ENCODE measurements around the gene UVRAG.
"Not testable (repeated sequence)": the region's sequence is repeated elsewhere in the genome, so short reads cannot be mapped to it uniquely, and the experiment has no call there.

Gene UVRAG

DNA sequence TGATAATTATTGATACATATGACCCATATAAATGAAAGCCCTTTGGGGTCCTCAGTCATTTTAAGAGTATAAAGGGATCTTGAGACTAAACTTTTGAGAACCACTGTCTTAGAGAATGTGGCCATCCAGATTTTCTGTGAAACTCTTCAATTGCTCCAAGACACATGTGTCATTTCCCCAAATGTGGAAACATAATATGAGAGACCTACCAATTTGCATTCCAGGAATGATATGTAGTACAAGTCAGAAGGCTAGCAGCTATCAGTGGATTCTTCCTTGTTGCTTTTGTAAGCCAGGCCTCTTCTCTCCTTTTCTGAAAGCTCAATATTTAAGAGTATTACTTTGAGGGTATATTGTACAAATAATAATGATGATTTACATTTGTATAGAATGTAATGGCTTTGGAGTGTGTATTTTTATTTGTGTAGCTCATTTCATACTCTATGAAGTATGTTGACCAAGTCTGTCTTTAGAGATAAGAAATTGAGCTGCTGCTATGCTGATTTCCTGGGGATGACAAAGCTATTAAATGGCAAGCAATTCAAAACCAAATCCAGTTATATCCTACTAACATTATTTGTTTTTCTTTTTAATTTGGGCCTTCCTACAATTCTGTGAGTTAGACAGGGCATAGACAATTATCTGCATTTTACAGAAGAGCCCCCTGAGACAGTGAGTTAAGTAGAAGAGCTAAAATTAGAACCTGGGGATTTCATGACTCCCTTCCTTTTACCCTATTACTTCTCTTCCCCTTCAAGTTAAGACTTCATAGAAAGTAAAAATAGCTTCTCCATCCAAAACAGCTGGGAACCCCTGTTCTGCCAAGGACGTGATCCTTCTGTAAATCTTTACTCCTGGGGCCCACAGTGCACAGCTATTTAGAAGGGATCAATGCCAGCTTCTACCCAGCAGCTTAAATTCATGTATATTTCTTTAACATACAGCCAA lies 259.4 kb downstream of the UVRAG start:
- no peak for TF ChIP-seq EZH2phosphoT487 (IDR thresholded peaks at IDR 0.05; ENCODE audit: low read depth)
- TF ChIP-seq, protein P1, sequence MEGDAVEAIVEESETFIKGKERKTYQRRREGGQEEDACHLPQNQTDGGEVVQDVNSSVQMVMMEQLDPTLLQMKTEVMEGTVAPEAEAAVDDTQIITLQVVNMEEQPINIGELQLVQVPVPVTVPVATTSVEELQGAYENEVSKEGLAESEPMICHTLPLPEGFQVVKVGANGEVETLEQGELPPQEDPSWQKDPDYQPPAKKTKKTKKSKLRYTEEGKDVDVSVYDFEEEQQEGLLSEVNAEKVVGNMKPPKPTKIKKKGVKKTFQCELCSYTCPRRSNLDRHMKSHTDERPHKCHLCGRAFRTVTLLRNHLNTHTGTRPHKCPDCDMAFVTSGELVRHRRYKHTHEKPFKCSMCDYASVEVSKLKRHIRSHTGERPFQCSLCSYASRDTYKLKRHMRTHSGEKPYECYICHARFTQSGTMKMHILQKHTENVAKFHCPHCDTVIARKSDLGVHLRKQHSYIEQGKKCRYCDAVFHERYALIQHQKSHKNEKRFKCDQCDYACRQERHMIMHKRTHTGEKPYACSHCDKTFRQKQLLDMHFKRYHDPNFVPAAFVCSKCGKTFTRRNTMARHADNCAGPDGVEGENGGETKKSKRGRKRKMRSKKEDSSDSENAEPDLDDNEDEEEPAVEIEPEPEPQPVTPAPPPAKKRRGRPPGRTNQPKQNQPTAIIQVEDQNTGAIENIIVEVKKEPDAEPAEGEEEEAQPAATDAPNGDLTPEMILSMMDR (IDR thresholded peaks at IDR 0.05; ENCODE audit: low read depth, low read length) = no peak
- Histone ChIP-seq H3K4me3 (ENCODE audit: low read length) (no peak overlapping the region), H3K9ac (ENCODE audit: low read length) (no peak overlapping the region), H3K27me3 (ENCODE audit: low read depth, low read length) (no peaks in the 10 kb centered on the region), H3K9me3 (ENCODE audit: insufficient read depth, low read length) (no peaks in the 10 kb centered on the region), H3K4me2 (ENCODE audit: low read length) (peak overlapping the region; percentile 23), H3K79me2 (ENCODE audit: low read length) (no peaks in the 10 kb centered on the region), H3K4me1 (ENCODE audit: low read length) (peaks cover 14% of the 10 kb centered on the region), H2AFZ (ENCODE audit: low read depth, low read length) (no peak overlapping the region), H3K27ac (ENCODE audit: low read length) (no peak overlapping the region), H4K20me1 (ENCODE audit: insufficient read depth, low read length) (peaks cover 16% of the 10 kb centered on the region), H3K36me3 (replicated peaks; ENCODE audit: low read depth, low read length) (peaks cover 10% of the 10 kb centered on the region)

DNA sequence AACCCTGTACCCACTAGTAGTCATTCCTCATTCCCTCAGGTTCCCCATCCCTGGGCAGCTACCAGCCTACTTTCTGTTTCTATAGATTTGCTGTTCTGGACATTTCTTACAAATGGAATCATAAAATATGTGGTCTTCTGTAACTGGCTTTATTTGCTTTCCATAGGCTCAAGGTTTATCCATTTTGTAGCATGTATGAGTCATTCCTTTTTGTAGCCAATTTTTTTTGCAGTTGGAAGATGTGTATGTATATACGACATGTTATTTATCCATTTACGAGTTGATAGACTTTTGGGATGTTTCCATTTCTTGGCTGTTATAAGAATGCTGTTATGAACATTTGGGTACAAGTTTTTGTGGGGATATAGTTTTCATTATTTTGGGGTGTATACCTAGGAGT lies 260.7 kb downstream of the UVRAG start:
- Histone ChIP-seq H3K4me2 (ENCODE audit: low read length) (no peak overlapping the region), H3K9ac (ENCODE audit: low read length) (no peak overlapping the region), H3K27me3 (ENCODE audit: low read depth, low read length) (no peaks in the 10 kb centered on the region), H4K20me1 (ENCODE audit: insufficient read depth, low read length) (peaks cover 14% of the 10 kb centered on the region), H3K79me2 (ENCODE audit: low read length) (no peaks in the 10 kb centered on the region), H3K4me3 (ENCODE audit: low read length) (no peak overlapping the region), H3K36me3 (replicated peaks; ENCODE audit: low read depth, low read length) (peaks cover 4% of the 10 kb centered on the region), H3K9me3 (ENCODE audit: insufficient read depth, low read length) (no peaks in the 10 kb centered on the region), H3K4me1 (ENCODE audit: low read length) (peaks cover 14% of the 10 kb centered on the region), H3K27ac (ENCODE audit: low read length) (no peak overlapping the region), H2AFZ (ENCODE audit: low read depth, low read length) (no peak overlapping the region)
- TF ChIP-seq, protein P1 (IDR thresholded peaks at IDR 0.05; ENCODE audit: low read depth, low read length) = no peak
- TF ChIP-seq EZH2phosphoT487 (IDR thresholded peaks at IDR 0.05; ENCODE audit: low read depth) = no peak

DNA sequence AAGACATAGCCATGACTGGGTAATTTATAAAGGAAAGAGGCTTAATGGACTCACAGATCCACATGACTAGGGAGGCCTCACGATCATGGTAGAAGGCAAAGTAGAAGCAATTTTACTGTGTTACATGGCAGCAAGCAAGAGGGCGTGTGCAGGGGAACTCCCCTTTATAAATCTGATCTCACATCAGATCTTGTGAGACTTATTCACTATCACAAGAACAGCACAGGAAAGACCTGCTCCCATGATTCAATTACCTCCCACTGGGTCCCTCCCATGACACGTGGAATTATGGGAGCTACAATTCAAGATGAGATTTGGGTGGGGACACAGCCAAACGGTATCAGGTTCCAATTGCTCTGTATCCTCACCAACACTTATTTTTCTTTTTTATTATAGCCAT lies 261.2 kb downstream of the UVRAG start:
- not testable (repeated sequence) for H3K27me3 ChIP-seq (ENCODE audit: low read depth, low read length); H3K4me2 ChIP-seq (ENCODE audit: low read length); H4K20me1 ChIP-seq (ENCODE audit: insufficient read depth, low read length); H3K4me3 ChIP-seq (ENCODE audit: low read length); H3K79me2 ChIP-seq (ENCODE audit: low read length); H3K9ac ChIP-seq (ENCODE audit: low read length); H3K27ac ChIP-seq (ENCODE audit: low read length); H3K36me3 ChIP-seq (replicated peaks; ENCODE audit: low read depth, low read length); H3K9me3 ChIP-seq (ENCODE audit: insufficient read depth, low read length); H2AFZ ChIP-seq (ENCODE audit: low read depth, low read length)
- peaks cover 14% of the 10 kb centered on the region for H3K4me1 ChIP-seq (ENCODE audit: low read length)

DNA sequence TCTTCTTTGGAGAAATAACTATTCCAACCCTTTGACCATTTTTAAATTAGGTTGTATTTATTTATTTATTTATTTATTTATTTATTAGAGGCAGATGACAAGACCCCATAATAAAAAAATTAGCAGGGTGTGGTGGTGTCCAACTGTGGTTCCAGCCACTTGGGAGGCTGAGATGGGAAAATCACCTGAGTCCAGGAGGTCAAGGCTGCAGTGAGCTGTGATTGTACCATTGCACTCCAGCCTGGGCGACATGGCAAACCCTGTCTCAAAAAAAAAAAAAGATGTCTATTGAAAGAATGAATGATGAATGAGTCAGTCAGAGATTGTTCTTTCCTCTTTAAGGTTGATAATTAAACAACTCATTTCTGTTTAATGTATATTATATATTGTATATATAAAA lies 261.7 kb downstream of the UVRAG start:
- peaks cover 14% of the 10 kb centered on the region for H3K4me1 ChIP-seq (ENCODE audit: low read length)
- H3K4me3 ChIP-seq (ENCODE audit: low read length) = no peak overlapping the region
- no peak overlapping the region for H3K4me2 ChIP-seq (ENCODE audit: low read length)
- peaks cover 4% of the 10 kb centered on the region for H3K36me3 ChIP-seq (replicated peaks; ENCODE audit: low read depth, low read length)
- no peak overlapping the region for H3K27ac ChIP-seq (ENCODE audit: low read length)
- no peak overlapping the region for H2AFZ ChIP-seq (ENCODE audit: low read depth, low read length)
- no peaks in the 10 kb centered on the region for H3K9me3 ChIP-seq (ENCODE audit: insufficient read depth, low read length)
- H4K20me1 ChIP-seq (ENCODE audit: insufficient read depth, low read length) = 0 out of 2 replicates have a peak, but pooled peaks cover 5% of the 10 kb centered on the region
- TF ChIP-seq, protein P1 (IDR thresholded peaks at IDR 0.05; ENCODE audit: low read depth, low read length) = no peak
- no peak for TF ChIP-seq EZH2phosphoT487 (IDR thresholded peaks at IDR 0.05; ENCODE audit: low read depth)
- no peak overlapping the region for H3K9ac ChIP-seq (ENCODE audit: low read length)
- no peaks in the 10 kb centered on the region for H3K79me2 ChIP-seq (ENCODE audit: low read length)
- H3K27me3 ChIP-seq (ENCODE audit: low read depth, low read length) = no peaks in the 10 kb centered on the region

Data from OCI-LY3 (cell line).